ENCODE results near the gene SPTLC2. TPM values are rescaled to one million over a fixed set of nuclear protein-coding genes. Genes with fewer than 3 reads are reported as not detected.

SPTLC2 gene
- total RNA-seq, 1 donor from 2014 or later, result 28.1 TPM

DNA sequence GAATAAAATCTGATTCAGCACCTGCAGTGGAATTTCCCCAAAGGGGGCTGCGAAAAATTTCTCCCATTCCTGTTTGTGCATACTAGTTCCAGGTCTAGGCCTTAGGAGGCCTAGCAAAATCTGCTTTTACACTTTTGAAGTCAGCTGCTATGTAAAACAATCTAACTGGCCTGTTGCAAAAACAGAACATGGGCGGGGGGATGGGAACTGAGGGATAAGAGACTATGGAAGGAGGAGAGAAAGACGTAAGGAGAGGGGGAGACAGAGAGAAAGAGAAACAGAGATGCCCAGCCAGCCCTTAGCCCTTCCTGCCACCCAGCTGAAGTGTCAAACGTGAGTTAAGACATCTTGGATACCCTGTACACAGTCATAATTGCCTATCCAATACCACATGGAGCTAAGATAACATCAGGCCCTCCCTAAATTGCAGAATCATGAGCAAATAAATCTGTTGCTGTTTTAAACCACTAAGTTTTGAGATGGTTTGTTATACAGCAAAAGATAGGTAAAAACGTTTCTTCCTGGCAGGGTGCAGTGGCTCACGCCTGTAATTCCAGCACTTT, 45.6 kb downstream of the SPTLC2 start:
- peak overlapping the region; percentile 55 for H3K27ac Mint-ChIP-seq (ENCODE audit: unreplicated experiment)
- DNase-seq (ENCODE audit: extremely low spot score, unreplicated experiment), result no peak
- peaks cover 16% of the 10 kb centered on the region for H3K4me1 Mint-ChIP-seq (ENCODE audit: unreplicated experiment)
- H3K36me3 Mint-ChIP-seq (ENCODE audit: unreplicated experiment), result peaks cover 30% of the 10 kb centered on the region
- TF ChIP-seq, protein P1, sequence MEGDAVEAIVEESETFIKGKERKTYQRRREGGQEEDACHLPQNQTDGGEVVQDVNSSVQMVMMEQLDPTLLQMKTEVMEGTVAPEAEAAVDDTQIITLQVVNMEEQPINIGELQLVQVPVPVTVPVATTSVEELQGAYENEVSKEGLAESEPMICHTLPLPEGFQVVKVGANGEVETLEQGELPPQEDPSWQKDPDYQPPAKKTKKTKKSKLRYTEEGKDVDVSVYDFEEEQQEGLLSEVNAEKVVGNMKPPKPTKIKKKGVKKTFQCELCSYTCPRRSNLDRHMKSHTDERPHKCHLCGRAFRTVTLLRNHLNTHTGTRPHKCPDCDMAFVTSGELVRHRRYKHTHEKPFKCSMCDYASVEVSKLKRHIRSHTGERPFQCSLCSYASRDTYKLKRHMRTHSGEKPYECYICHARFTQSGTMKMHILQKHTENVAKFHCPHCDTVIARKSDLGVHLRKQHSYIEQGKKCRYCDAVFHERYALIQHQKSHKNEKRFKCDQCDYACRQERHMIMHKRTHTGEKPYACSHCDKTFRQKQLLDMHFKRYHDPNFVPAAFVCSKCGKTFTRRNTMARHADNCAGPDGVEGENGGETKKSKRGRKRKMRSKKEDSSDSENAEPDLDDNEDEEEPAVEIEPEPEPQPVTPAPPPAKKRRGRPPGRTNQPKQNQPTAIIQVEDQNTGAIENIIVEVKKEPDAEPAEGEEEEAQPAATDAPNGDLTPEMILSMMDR (IDR thresholded peaks at IDR 0.05), result no peak
- H3K4me3 Mint-ChIP-seq (ENCODE audit: unreplicated experiment), result no peak overlapping the region
- no peaks in the 10 kb centered on the region for H3K27me3 Mint-ChIP-seq (ENCODE audit: unreplicated experiment)
- no peaks in the 10 kb centered on the region for H3K9me3 Mint-ChIP-seq (ENCODE audit: unreplicated experiment)

DNA sequence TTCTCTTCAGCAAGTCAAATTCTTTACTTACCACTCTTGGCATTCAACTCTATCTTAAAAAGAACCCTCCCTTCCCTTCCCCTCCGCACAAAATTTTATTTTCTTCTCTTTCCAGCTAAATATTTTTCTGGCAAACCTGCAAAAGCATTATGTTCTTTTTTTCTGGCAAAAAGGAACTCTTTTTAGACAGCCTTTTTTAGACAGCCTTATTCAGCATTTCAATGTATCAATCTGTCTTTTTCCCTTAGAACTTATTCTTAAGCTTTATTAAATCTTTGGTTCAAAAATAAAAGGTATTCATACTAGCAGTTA, 50.5 kb downstream of the SPTLC2 start:
- H3K4me1 Mint-ChIP-seq (ENCODE audit: unreplicated experiment), result peaks cover 35% of the 10 kb centered on the region
- H3K4me3 Mint-ChIP-seq (ENCODE audit: unreplicated experiment), result no peak overlapping the region
- H3K27me3 Mint-ChIP-seq (ENCODE audit: unreplicated experiment), result no peaks in the 10 kb centered on the region
- no peaks in the 10 kb centered on the region for H3K9me3 Mint-ChIP-seq (ENCODE audit: unreplicated experiment)
- peaks cover 31% of the 10 kb centered on the region for H3K36me3 Mint-ChIP-seq (ENCODE audit: unreplicated experiment)
- no peak for DNase-seq (ENCODE audit: extremely low spot score, unreplicated experiment)
- TF ChIP-seq, protein P1 (IDR thresholded peaks at IDR 0.05), result no peak
- H3K27ac Mint-ChIP-seq (ENCODE audit: unreplicated experiment), result no peak overlapping the region

DNA sequence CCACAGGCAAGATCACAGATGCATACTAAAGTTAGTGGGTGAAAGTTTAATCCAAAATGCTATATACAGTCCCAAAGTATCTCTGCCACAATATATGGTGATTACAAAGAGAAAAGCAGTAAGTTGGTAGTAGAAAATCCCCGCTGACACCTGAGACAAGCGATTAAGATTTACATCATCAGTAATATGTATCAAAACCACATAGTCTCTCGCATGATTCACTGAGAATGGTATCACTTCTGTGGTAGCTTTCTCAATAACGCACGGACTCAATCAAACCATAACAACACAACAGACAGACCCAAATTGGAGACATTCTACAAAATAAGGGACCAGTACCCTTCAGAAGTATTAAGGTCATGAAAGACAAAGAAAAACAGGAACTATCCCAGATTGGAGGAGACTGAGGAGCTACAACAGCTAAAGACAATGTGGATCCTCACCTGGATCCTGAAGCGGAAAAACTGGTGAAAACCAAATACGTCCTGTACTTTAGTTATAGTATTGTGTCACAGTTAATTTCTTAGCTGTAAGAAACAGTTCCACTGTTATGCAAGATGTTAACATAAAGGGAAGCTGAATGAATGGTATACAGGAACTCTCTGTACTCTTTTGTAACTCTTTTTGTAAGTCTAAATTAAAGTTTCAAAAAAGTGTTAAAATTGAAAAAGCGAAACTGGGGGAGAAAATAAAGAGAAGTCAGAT, 51.0 kb downstream of the SPTLC2 start:
- peaks cover 36% of the 10 kb centered on the region for H3K36me3 Mint-ChIP-seq (ENCODE audit: unreplicated experiment)
- H3K9me3 Mint-ChIP-seq (ENCODE audit: unreplicated experiment), result no peaks in the 10 kb centered on the region
- H3K27me3 Mint-ChIP-seq (ENCODE audit: unreplicated experiment), result no peaks in the 10 kb centered on the region
- peaks cover 30% of the 10 kb centered on the region for H3K4me1 Mint-ChIP-seq (ENCODE audit: unreplicated experiment)
- TF ChIP-seq, protein P1 (IDR thresholded peaks at IDR 0.05), result no peak
- no peak for DNase-seq (ENCODE audit: extremely low spot score, unreplicated experiment)
- H3K27ac Mint-ChIP-seq (ENCODE audit: unreplicated experiment), result peak overlapping the region; percentile 21
- no peak overlapping the region for H3K4me3 Mint-ChIP-seq (ENCODE audit: unreplicated experiment)

DNA sequence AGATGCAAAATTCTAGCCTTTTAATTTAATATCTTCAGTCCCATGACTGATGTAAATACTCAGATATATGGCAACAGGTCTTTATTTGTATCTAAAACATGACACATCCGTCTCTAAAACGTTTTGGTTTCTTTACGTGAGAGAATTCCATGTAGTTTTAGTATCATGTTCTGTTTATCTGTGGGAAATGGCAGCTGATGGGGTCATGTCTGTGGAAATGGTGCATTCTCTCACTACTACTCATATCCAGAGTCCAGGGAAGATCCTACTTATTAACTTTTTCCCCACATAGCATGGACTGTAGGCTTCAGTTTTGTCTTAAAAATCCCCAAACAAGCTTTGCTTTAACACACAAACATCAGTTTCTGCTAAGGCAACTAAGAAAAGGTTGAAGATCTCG, 53.8 kb downstream of the SPTLC2 start:
- H3K27me3 Mint-ChIP-seq (ENCODE audit: unreplicated experiment), result no peaks in the 10 kb centered on the region
- DNase-seq (ENCODE audit: extremely low spot score, unreplicated experiment), result no peak
- peaks cover 34% of the 10 kb centered on the region for H3K4me1 Mint-ChIP-seq (ENCODE audit: unreplicated experiment)
- H3K4me3 Mint-ChIP-seq (ENCODE audit: unreplicated experiment), result no peak overlapping the region
- peaks cover 27% of the 10 kb centered on the region for H3K36me3 Mint-ChIP-seq (ENCODE audit: unreplicated experiment)
- peak overlapping the region; percentile 91 for H3K27ac Mint-ChIP-seq (ENCODE audit: unreplicated experiment)
- TF ChIP-seq, protein P1 (IDR thresholded peaks at IDR 0.05), result no peak
- H3K9me3 Mint-ChIP-seq (ENCODE audit: unreplicated experiment), result no peaks in the 10 kb centered on the region

DNA sequence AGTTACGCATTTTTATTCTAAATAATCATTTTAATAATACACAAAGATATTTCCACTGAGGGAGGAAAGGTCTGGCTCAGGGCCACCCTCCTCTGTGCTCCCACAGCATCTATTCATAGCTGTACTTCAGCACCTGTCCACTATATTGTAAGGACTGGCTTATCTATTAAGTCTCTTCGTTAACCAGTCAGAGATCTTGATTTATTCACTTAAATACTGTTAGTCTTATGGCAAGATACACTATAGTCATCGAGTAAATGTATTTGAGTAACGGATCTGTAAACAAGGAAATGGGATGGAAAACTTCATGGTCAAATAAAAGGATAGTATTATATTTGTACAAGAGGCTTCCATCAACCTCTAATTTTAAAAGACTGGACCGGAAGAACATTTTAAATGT, 54.6 kb downstream of the SPTLC2 start:
- TF ChIP-seq, protein P1 (IDR thresholded peaks at IDR 0.05), result no peak
- no peak for DNase-seq (ENCODE audit: extremely low spot score, unreplicated experiment)
- peak overlapping the region; percentile 91 for H3K27ac Mint-ChIP-seq (ENCODE audit: unreplicated experiment)
- H3K4me3 Mint-ChIP-seq (ENCODE audit: unreplicated experiment), result no peak overlapping the region
- no peaks in the 10 kb centered on the region for H3K9me3 Mint-ChIP-seq (ENCODE audit: unreplicated experiment)
- H3K27me3 Mint-ChIP-seq (ENCODE audit: unreplicated experiment), result no peaks in the 10 kb centered on the region
- H3K36me3 Mint-ChIP-seq (ENCODE audit: unreplicated experiment), result peaks cover 25% of the 10 kb centered on the region
- peaks cover 34% of the 10 kb centered on the region for H3K4me1 Mint-ChIP-seq (ENCODE audit: unreplicated experiment)
